ENCODE measurements around the gene FOXF2.
"Not testable (repeated sequence)": the region's sequence is repeated elsewhere in the genome, so short reads cannot be mapped to it uniquely, and the experiment has no call there.

FOXF2 gene

DNA sequence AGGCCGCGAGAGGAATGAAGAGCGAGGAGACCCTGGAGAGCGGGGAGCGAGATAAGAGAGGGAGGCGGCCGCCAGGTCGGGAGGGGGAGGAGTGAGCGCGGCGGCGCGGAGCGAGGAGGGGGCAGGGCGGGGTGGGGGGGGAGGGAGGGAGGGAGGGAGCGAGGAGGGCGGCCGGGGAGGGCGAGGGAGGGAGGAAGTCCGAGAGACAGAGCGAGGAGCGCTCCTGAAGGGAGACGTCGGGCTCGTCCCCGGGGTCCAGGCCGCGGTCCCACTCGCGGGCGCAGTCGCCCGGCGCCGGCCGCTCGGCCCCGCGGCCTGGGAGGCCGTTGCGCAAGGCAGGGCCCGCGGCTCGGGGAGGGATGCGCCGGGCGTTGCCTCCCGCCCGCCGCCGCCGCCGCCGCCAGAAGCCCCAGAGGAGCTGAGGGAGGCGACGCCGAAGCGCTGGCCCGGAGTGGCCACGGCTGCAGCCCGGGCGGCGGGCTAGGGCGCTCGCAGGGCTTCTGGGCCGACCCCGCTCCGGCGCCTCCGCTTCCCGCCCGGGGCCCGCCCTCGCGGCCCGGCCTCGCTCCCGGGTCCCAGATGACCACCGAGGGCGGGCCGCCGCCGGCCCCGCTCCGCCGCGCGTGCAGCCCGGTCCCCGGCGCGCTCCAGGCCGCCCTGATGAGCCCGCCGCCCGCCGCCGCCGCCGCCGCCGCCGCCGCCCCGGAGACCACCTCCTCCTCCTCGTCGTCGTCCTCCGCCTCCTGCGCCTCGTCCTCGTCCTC is at the start of gene FOXF2:
Gene FOXF2 (plus strand): TSS at position 208 of the 764 bp plus-strand sequence. CDS start 372 bp downstream, at position 580.
- TF ChIP-seq POLR2A (IDR thresholded peaks at IDR 0.05; ENCODE audit: low read length) (no peak), GATA1 (IDR thresholded peaks at IDR 0.05; ENCODE audit: low read depth, low read length) (no peak)
- DNase-seq: no peak

DNA sequence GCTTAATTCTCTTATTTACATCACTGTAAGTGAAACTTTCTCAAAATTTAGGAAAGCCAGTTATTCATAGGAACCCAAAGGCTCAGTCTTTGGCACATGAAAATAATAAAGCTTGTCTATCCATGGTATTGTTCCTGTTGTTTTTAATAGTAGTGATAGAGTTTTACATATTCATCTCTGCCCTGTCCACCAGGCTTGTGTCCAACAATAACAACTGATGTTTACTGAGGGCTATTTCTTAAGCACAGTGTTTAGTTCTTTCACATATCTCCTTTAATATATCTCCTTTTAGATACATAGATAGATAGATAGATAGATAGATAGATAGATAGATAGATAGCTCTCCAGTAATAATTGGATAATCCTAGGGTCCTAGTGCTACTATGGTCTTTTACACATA is 43.3 kb upstream of the FOXF2 start:
- TF ChIP-seq GATA1 (IDR thresholded peaks at IDR 0.05; ENCODE audit: low read depth, low read length) (no peak), POLR2A (IDR thresholded peaks at IDR 0.05; ENCODE audit: low read length) (no peak)
- no peak for DNase-seq

DNA sequence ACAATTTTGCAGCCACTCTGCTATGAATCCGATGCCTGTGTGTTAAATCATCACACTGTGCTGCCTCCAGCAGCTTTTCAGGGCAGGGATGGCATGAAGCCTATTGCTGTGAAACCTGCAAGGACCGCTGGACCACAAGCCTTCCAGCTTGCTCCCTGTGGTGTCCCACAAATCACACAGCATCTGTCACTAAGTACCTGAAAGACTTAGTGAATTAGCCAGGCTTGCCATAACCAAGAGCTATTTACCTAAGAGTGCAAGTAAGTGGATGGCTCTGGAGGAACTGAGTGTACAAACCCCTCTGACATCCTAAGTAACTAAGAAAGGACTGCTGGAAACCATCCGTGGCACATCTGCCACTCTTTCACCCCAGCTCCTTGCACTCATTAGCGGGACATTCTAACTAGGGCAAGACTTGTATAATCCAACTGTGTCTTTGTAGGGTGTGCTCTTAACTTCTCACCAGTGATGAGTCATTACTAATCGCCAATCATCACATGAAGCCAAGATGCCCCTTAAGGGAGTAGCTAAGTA is 42.8 kb upstream of the FOXF2 start:
- TF ChIP-seq GATA1 (IDR thresholded peaks at IDR 0.05; ENCODE audit: low read depth, low read length): no peak
- no peak for TF ChIP-seq POLR2A (IDR thresholded peaks at IDR 0.05; ENCODE audit: low read length)
- no peak for DNase-seq

DNA sequence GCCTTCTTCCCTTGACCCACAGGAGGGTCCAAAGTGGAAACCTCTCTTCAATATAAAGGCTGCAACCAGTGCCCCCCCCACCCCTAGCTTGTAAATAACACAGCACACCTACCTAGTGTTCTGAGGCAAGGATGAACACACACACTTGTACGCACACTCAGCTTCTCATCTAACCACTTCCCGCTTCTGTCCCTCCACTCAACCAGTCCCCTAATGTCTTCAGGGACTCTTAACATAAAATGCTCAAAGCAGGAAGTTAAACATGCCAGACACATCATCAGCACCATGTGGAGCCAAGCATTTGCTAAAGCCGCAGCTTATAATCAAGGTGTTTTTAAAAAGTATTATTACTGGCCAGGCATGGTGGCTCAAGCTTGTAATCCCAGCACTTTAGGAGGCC is 42.2 kb upstream of the FOXF2 start:
- no peak for TF ChIP-seq POLR2A (IDR thresholded peaks at IDR 0.05; ENCODE audit: low read length)
- no peak for TF ChIP-seq GATA1 (IDR thresholded peaks at IDR 0.05; ENCODE audit: low read depth, low read length)
- DNase-seq: no peak

DNA sequence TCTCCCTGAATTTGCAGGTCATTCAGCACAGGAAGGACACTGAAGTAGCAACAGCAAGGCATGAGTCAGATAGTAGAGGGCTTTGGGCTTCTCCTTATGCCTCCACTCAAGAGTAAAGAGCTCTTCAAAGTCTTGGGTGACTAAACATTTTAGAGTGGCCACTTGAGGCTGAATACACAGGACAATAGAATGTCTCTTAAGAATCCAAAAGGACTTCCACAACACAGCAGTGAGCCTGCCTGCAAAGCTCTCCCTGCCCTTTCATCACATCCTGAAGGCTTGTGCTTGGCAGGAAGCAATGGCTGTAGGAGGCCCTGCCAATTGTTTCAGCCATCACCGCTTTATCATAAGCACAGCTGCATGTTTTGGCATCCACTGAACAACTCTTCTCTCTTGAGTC is 40.7 kb upstream of the FOXF2 start:
- TF ChIP-seq GATA1 (IDR thresholded peaks at IDR 0.05; ENCODE audit: low read depth, low read length): no peak

DNA sequence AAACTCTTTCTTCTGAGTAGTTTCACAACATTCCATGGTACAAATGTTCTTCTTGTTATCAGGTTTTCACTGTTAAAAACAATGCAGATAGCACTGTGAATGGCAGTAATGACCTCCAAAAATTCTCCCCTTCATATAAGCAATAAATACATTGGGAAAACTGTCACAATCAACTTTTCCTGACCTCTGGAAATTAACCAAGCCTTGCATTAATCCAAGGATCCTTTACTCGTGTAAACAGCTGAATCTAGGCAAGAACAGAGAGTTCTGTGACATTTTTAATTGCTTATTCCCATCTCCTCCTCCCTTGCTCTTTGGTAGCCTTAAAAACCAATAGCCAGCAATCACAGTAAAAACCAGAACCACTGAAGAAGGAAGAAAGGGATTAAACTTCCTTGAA is 39.7 kb upstream of the FOXF2 start:
- TF ChIP-seq GATA1 (IDR thresholded peaks at IDR 0.05; ENCODE audit: low read depth, low read length): no peak
- no peak for TF ChIP-seq POLR2A (IDR thresholded peaks at IDR 0.05; ENCODE audit: low read length)
- no peak for DNase-seq

More for the DNA sequence above, 40.7 kb upstream of the FOXF2 start:
- no peak for DNase-seq

DNA sequence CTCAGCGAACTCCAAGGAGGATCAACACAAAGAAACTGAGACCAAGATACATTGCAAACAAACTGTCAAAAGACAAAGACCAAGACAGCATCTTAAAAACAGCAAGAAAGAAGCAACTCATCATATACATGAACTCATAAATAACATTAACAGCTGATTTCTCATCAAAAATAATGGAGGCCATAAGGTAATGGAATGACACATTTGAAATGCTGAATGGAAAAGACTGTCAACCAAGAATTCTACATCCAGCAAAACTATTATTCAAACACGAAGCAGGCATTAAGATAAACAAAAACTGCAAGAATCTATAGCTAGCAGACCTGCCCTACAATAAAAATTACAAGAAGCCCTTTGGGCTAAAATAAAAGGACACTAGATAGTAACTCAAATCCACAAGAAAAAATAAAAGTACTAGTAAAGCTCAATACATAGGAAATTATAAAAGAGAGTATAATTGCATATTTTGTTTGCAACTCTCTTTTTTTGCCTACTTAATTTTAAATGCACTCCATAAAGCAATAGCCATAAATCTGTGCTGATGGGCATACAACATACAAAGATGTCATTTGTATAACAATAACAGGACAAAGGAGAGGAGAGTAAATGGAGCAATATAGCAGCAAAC is 37.9 kb upstream of the FOXF2 start:
- no peak for TF ChIP-seq GATA1 (IDR thresholded peaks at IDR 0.05; ENCODE audit: low read depth, low read length)
- no peak for TF ChIP-seq POLR2A (IDR thresholded peaks at IDR 0.05; ENCODE audit: low read length)
- DNase-seq: no peak

DNA sequence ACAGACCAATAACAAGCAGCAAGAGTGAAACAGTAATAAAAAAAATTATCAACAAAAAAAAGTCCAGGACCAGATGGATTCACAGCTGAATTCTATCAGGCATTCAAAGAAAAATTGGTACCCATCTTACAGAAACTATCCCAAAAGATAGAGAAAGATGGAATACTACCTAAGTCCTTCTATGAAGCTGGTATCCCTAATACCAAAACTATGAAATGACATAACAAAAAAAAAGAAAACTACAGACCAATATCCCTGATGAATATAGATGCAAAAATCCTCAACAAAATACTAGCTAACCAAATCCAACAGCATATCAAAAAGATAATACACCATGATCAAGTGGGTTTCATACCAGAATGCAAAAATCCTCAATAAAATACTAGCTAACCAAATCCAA is 34.3 kb upstream of the FOXF2 start:
- not testable (repeated sequence) for DNase-seq

DNA sequence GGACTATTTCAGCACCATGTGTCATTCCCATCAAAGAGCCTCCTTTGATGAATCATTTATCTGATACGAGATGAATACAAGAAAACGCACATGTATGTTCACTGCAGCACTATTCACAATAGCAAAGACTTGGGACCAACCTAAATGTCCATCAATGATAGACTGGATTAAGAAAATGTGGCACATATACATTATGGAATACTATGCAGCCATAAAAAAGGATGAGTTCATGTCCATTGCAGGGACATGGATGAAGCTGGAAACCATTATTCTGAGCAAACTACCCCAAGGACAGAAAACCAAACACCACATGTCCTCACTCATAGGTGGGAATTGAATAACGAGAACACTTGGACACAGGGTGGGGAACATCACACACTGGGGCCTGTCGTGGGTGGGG is 27.7 kb upstream of the FOXF2 start:
- not testable (repeated sequence) for DNase-seq

DNA sequence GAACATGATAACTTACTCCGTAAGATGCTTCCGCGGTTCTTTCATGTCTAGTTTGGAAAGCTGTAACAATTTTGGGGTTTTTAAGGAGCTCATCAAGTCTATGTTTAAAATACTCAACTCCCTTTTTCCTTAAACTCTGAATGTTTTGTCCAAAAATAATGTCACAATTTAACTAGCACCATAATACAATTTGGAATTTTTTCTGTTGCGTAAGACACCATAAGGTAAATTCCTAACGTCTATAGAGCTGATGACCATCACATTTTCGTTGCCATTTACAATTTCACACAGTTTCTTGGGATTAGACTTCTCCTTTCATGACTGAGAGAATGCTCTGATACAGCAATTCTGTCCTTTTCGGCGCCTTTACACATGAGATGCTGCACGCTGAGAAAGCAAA is 26.7 kb upstream of the FOXF2 start:
- DNase-seq: no peak
- TF ChIP-seq POLR2A (IDR thresholded peaks at IDR 0.05; ENCODE audit: low read length) (no peak), GATA1 (IDR thresholded peaks at IDR 0.05; ENCODE audit: low read depth, low read length) (no peak)

DNA sequence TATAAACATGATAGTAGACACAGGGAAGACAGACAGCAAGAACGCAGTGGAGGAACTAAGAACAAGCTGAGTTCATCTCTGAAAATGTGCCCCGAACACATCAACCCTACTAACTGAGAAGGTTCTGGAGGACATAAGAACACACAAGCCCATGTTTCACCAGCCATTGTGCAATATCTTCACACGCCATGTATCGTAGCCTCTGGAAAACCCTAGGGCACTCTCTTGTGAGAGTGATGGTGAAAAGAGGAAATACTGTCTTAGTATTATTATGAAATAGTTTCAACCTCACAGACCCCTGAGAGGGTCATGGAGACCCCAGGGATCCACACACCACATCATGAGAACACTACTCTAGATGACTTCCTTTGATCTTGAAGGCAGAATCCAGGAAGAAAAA is 26.1 kb upstream of the FOXF2 start:
- TF ChIP-seq POLR2A (IDR thresholded peaks at IDR 0.05; ENCODE audit: low read length) (no peak), GATA1 (IDR thresholded peaks at IDR 0.05; ENCODE audit: low read depth, low read length) (no peak)
- no peak for DNase-seq

DNA sequence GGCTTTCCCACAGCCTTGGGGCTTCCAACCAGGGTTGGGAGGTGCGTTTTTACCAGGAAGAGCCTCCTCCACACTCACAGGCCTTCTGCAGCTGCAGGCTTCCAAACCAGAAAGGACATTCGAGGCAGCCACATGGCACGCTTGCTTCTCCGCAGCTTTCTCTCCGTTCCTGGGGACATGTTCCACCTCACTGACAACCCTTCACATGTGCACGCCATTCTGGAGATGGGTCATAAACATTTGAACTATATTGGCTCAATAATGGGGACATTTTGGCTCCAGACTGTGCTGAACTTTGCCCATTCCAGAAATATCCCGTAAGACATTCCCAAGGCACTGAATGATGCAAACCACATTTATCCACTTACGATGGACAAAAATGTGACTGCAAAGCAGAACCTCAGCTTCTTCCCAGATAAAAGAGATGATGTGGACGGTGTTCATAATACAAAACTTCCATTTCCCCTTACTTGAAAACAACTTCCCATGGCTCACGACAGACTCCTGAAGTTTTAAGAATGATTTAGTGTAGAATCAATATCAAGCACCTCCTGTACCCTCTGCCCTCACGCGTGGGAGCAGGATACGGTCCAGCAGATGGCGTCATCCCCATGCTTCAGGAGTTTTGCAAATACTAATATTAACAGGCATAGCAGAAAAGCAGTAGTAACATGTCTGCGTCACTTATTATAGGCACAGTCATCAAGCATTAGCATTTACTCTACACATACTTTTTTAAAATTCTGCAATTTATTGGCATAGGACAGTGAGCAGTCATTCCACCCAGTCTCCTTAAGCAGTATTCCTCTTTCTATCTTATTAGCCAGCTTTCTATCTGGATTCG is 25.4 kb upstream of the FOXF2 start:
- TF ChIP-seq GATA1 (IDR thresholded peaks at IDR 0.05; ENCODE audit: low read depth, low read length): no peak
- TF ChIP-seq POLR2A (IDR thresholded peaks at IDR 0.05; ENCODE audit: low read length): no peak
- peak in 1 of 2 experiments; percentile 26 for DNase-seq

DNA sequence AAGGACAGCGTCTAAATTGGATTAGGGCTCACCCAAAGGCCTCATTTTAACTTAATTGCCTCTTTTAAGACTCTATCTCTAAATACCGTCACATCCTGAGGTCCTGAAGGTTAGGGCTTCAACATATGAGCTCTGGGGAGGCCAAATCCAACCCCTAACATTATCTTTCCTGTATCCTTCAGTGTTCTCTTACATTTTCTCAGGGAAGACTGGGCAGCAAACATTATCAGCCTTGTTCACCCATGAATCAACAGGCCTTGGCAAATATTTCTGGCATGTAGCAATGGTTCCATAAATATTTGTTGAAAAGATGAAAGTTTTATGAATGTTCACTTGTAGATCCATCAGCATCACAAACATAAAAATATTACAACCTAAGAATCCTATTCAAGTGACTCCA is 24.6 kb upstream of the FOXF2 start:
- DNase-seq: no peak
- TF ChIP-seq GATA1 (IDR thresholded peaks at IDR 0.05; ENCODE audit: low read depth, low read length): no peak
- no peak for TF ChIP-seq POLR2A (IDR thresholded peaks at IDR 0.05; ENCODE audit: low read length)

DNA sequence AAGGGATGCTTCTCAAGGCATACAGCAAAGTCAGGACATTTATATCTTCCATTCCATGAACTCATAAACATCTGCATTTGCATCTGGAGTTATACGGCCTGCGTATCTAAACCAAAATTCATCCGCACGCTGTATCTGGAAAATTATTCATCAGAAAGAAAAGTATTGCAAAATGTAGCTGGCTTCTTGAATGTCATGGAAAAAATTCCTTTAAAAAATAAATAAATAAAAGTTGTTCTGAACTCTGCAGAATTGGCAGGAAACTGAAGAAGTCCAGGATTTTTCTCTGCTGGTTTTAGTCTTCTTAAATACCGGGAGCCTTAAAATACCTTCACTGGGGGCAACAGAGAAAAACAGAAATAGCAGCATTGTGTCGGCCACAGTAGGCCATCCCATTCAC is 23.7 kb upstream of the FOXF2 start:
- TF ChIP-seq GATA1 (IDR thresholded peaks at IDR 0.05; ENCODE audit: low read depth, low read length): no peak
- no peak for TF ChIP-seq POLR2A (IDR thresholded peaks at IDR 0.05; ENCODE audit: low read length)
- no peak for DNase-seq

Data from erythroblast (primary cell).